ENCODE data around the gene PTPN21.

GRCh38 chr14:88556581-88556980 lies 1.8 kb upstream of the PTPN21 start:
- TF ChIP-seq, protein P1, sequence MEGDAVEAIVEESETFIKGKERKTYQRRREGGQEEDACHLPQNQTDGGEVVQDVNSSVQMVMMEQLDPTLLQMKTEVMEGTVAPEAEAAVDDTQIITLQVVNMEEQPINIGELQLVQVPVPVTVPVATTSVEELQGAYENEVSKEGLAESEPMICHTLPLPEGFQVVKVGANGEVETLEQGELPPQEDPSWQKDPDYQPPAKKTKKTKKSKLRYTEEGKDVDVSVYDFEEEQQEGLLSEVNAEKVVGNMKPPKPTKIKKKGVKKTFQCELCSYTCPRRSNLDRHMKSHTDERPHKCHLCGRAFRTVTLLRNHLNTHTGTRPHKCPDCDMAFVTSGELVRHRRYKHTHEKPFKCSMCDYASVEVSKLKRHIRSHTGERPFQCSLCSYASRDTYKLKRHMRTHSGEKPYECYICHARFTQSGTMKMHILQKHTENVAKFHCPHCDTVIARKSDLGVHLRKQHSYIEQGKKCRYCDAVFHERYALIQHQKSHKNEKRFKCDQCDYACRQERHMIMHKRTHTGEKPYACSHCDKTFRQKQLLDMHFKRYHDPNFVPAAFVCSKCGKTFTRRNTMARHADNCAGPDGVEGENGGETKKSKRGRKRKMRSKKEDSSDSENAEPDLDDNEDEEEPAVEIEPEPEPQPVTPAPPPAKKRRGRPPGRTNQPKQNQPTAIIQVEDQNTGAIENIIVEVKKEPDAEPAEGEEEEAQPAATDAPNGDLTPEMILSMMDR (IDR thresholded peaks at IDR 0.05), result no peak
- no peak for TF ChIP-seq SIN3A (IDR thresholded peaks at IDR 0.05; ENCODE audit: borderline replicate concordance, insufficient read depth, low read depth, low read length)
- TF ChIP-seq REST (IDR thresholded peaks at IDR 0.05; ENCODE audit: insufficient read depth in 1 of 2, low read depth in 2 of 2, low read length in 1 of 2), result no peak
- no peak for TF ChIP-seq POLR2AphosphoS5 (IDR thresholded peaks at IDR 0.05; ENCODE audit: low read depth, low read length)
- TF ChIP-seq TCF7L2 (IDR thresholded peaks at IDR 0.05; ENCODE audit: low read depth, low read length), result no peak
